K562 (cell line): ENCODE measurements around the gene TNFRSF19. TPM values are rescaled to one million over a fixed set of nuclear protein-coding genes. Genes with fewer than 3 reads are reported as not detected.

Source experiments
- NRF1 ChIP-seq, 2 experiments: fragments of 450-650 bp; IDR thresholded peaks in 1 of 2; conservative IDR thresholded peaks in 1 of 2; 2 replicates each; pipeline ENCODE4 v1.6.1; 2014; ENCODE audit warnings: mild to moderate bottlenecking in 2 of 2
- ZNF318 ChIP-seq, 2 experiments: fragments of 450-650 bp; IDR thresholded peaks; 2 replicates each; pipeline ENCODE4 v1.6.1; 2016; ENCODE audit warnings: mild to moderate bottlenecking in 2 of 2, borderline replicate concordance in 1 of 2, low read depth in 1 of 2, moderate library complexity in 1 of 2
- polyA plus RNA-seq, 8 experiments: library from polyadenylated mRNA; depleted of rRNA in 4 of 8; stranded (reverse) in 5 of 8; unstranded in 3 of 8; fragments of >200 nt; fragmentation: Nextera tagmentation in 2 of 8; fragmentation: Illumina TruSeq in 1 of 8; extraction: Ambion mirVana in 2 of 8; extraction: Trizol in 1 of 8; gene quantifications; 2 replicates each; pipeline versions ENCODE4 v1.2.1 to v1.2.3, GENCODE V29; 2011 to 2014; ENCODE audit warnings: inconsistent platforms in 1 of 8, missing spikeins in 1 of 8
- total RNA-seq, 7 experiments: library from RNA; depleted of rRNA in 6 of 7; stranded (reverse); fragments of >200 nt in 6 of 7; fragmentation: Illumina TruSeq in 2 of 7; extraction: Trizol in 2 of 7; gene quantifications; 2 replicates each; pipeline versions ENCODE4 v1.2.1 to v1.2.3, GENCODE V29; 2011 to 2021; ENCODE audit warnings: low replicate concordance in 1 of 7

Gene TNFRSF19
- total and polyA plus RNA-seq, 9 of the 15 experiments (the other 6 are each of a cell fraction or from before 2014, with no cell fraction given) = 0.01 to 0.07 TPM; not detected in 7

GRCh38 chr13:23618341-23618740, 48.1 kb downstream of the TNFRSF19 start (continued):
- TF ChIP-seq ZNF318 (IDR thresholded peaks at IDR 0.05; ENCODE audit: borderline replicate concordance in 1 of 2, low read depth in 1 of 2) = no peak
- no peak for TF ChIP-seq NRF1 (conservative IDR thresholded peaks at IDR 0.05 in 1 of 2, IDR thresholded peaks at IDR 0.05 in 1 of 2)
